ENCODE measurements around the gene KRTAP2-4.
"Not testable (repeated sequence)": the region's sequence is repeated elsewhere in the genome, so short reads cannot be mapped to it uniquely, and the experiment has no call there.

Gene KRTAP2-4

DNA sequence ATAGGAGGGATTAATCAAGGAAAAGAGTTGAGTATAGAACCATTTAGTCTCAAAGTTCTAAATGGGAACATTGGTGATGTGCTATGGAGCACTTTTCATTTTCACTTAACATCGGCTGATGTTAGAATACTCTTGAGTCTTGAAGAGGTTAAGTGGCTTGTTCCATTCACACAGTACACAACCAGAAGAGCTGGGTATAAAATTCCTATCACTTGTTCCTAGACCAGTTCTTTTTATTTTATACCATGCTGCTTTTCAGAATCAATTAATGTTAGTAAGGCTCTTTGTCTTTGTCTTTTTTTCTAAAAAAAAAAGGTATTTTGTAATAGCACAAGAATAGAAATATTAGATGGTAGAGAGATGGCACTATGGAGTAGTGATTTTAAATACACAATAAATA is 22.7 kb downstream of the KRTAP2-4 start:
- DNase-seq (ENCODE audit: extremely low spot score, insufficient read length, low read depth), result no peak
- FAIRE-seq, result no peak

GRCh38 chr17:41040783-41041571 is 24.7 kb downstream of the KRTAP2-4 start, which contains the start of gene KRTAP1-1:
Gene KRTAP1-1, minus strand, starts transcription at chr17:41041450. Its CDS starts 53 bp downstream, at chr17:41041397.
- DNase-seq (ENCODE audit: extremely low spot score, insufficient read length, low read depth); FAIRE-seq: not testable (repeated sequence)

DNA sequence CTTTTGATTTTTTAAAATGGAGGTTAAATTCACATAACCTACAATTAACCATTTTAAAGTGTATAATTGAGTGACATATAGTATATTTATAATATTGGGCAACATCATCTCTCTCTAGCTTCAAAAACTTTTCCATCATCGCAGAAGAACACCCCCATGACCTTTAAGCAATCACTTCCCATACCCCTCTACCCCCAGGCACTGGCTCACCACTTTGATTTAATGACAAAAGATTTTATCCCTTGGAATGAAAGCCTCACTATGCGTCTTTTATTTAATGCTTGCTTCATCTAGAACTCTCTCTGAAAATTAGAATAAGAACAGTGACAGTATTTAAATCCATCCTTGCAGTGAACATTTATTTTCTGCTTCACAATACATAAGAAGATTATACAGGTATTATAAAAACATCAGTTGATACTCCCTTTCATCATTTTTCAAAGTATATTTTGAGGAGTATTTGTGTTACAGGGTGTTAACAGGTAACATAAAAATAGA is 27.8 kb downstream of the KRTAP2-4 start:
- DNase-seq (ENCODE audit: extremely low spot score, insufficient read length, low read depth) (no peak), FAIRE-seq (no peak)

DNA sequence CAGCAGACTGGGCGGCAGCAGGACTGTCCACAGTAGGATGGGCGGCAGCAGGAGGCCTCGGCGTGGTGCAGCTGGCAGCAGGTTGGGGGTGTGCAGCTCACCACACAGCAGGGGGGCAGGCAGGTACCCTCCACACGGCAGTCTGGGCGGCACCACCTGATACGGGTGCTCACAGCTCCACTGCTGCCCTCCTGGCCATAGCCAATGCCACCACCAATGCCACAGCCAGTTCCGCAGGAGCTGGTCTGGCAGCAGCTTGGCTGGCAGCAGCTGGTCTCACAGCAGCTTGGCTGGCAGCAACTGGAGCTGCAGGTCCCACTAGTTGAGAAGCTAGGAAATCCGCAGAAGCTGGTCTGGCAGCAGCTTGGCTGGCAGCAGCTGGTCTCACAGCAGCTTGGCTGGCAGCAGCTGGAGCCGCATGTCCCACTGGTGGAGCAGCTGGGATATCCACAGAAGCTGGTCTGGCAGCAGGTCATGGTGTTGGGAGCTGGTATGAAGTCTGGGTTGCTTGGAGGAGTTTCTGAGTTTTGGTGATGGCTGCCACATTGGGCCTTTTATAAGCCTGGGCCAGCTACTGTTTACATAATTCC is 31.2 kb downstream of the KRTAP2-4 start, which contains the start of gene KRTAP1-3:
Gene KRTAP1-3 (minus strand): TSS at position 529 of the 590 bp plus-strand sequence. CDS start 53 bp downstream, at position 476.
- FAIRE-seq; DNase-seq (ENCODE audit: extremely low spot score, insufficient read length, low read depth): not testable (repeated sequence)

GRCh38 chr17:41029633-41030245 is 35.9 kb downstream of the KRTAP2-4 start, which contains the start of gene KRTAP1-4:
Gene KRTAP1-4, minus strand, starts transcription at chr17:41030195. Its CDS starts 117 bp downstream, at chr17:41030078.
- no peak for FAIRE-seq
- DNase-seq (ENCODE audit: extremely low spot score, insufficient read length, low read depth), result no peak

GRCh38 chr17:41026715-41027471 is 38.8 kb downstream of the KRTAP2-4 start, which contains the start of gene KRTAP1-5:
Gene KRTAP1-5, minus strand, starts transcription at chr17:41027208. Its CDS starts 53 bp downstream, at chr17:41027155.
- DNase-seq (ENCODE audit: extremely low spot score, insufficient read length, low read depth) (no peak), FAIRE-seq (no peak)

DNA sequence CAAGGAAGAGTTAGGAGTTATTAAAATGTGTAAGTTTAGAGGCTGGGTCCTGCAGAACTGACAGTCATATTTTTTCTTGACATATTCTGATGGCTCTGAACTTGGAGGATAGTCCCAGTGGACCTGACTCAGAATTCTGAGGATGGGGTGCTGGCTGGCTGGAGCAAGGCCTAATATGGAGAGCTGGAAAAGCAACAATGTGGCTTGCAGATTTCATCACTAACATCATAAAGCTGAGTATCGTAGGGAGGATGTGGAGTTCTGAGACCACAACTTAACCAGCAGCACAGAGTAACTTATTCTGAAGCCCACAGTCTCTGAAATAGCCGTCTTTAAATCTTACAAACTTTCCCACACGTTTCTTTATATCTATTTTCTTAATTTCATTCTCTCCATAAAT is 41.0 kb downstream of the KRTAP2-4 start:
- no peak for DNase-seq (ENCODE audit: extremely low spot score, insufficient read length, low read depth)
- FAIRE-seq, result no peak

DNA sequence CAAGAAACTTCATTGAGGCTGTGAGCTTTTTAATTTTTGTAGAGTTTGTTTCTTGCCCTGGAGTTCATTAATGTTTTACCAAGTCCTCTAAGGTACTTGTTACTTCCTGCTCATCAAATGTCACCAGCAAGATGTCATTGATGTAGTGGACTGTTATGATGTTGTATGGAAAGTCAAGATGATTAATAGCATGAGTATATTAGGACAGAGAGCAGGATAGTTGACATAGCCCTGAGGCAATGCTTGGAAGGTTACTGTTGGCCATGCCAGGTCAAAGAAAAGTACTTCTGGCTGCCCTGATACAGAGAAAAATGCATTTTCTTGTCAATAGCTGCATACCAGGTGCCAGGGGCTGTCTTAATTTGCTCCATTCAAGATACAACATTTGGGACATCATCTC is 45.3 kb downstream of the KRTAP2-4 start:
- no peak for DNase-seq (ENCODE audit: extremely low spot score, insufficient read length, low read depth)

GRCh38 chr17:41019415-41019814 is 46.3 kb downstream of the KRTAP2-4 start:
- DNase-seq (ENCODE audit: extremely low spot score, insufficient read length, low read depth) (no peak), FAIRE-seq (no peak)

More for the DNA sequence above, 45.3 kb downstream of the KRTAP2-4 start:
- FAIRE-seq, result no peak

GRCh38 chr17:41018541-41018940 is 47.1 kb downstream of the KRTAP2-4 start:
- no peak for DNase-seq (ENCODE audit: extremely low spot score, insufficient read length, low read depth)
- no peak for FAIRE-seq

- DNase-seq (ENCODE audit: extremely low spot score, insufficient read length, low read depth), result no peak
- FAIRE-seq, result no peak
These were observed 49.0 kb downstream of the KRTAP2-4 start for GRCh38 chr17:41016578-41017215.

DNA sequence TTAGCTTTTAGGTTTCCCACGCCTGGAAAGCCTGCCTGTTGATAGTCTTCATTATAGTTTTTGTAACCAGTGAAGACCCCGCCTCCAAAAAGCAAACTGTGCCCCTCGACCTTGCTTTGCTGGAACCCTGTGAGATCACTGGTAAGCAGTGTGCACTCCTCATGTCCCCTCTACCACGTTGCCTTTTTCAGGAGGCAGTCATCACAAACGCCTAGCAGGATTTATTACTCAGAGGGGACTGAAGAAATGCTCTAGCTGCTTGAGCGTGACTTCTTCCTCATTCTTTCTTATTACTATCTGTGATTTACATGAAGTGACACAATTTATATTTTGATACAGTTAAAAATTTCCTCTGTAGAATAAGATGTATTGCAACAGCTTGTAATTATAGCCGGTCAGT is 50.2 kb downstream of the KRTAP2-4 start:
- FAIRE-seq, result no peak
- DNase-seq (ENCODE audit: extremely low spot score, insufficient read length, low read depth), result no peak
